ENCODE data around the gene SMU1. TPM values are rescaled to one million over a fixed set of nuclear protein-coding genes. Genes with fewer than 3 reads are reported as not detected.

SMU1 gene
- total and polyA plus RNA-seq, 2 of the 13 experiments (the other 11 are each of a cell fraction or from before 2014, with no cell fraction given), result 12.9 to 36.6 TPM

DNA sequence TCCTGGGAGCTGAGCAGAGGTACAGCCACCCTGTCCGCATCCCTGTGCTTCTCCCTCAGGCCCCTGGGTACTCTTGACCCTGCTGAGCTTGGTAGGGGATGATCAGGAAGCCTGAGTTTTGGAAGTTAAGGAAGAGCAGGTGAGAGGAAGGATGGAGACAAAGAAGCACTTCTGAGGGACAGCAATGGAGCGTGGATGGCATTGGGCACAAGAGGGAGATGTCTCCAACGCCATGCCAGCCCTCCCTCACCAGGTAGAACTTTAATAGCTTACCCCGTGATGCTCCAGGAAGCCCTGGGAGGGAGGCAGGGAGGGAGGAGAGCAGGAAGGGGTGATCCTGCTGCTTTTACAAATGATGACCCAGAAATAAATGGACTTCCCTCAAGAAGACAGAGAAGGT is 29.9 kb upstream of the SMU1 start:
- in situ Hi-C loops (cut with HindIII; ENCODE audit: extremely low pct_ligation_motif_present, low pct_unique_long_range_greater_than_20kb), result no loop called here
- intact Hi-C loops (cut with micrococcal nuclease; ENCODE audit: unreplicated experiment), result no loop called here
- ChIA-PET CTCF (ENCODE audit: low intra/inter-chr PET ratio, low total read pairs) (no interaction called here), POLR2A (no interaction called here)
- no peak for ATAC-seq
- H3K9ac ChIP-seq (ENCODE audit: insufficient read depth, low read depth, low read length), result no peak overlapping the region
- DNase-seq (ENCODE audit: low spot score), result no peak
- H3K27ac ChIP-seq (ENCODE audit: extremely low read length, insufficient read depth, low read length), result no peak overlapping the region
- BruUV-seq (replicated peaks), result no TSS peak
- H3K36me3 ChIP-seq (replicated peaks in 1 of 2; ENCODE audit: control insufficient read depth in 1 of 2, insufficient read depth in 2 of 2, low read length in 2 of 2), result no peaks in the 10 kb centered on the region
- WGBS (ENCODE audit: low lambda C conversion rate), result 46% methylated on average over 4 of the region's 4 CpGs
- FAIRE-seq, result no peak
- no peaks in the 10 kb centered on the region for H3K9me3 ChIP-seq (ENCODE audit: low read length)
- H2AFZ ChIP-seq (ENCODE audit: low read length), result no peak overlapping the region
- no peak overlapping the region for H3K4me2 ChIP-seq (ENCODE audit: low read depth, low read length)
- H3K4me3 ChIP-seq (replicated peaks in 1 of 3; ENCODE audit: insufficient read depth in 1 of 3, low read depth in 2 of 3, low read length in 3 of 3), result no peak overlapping the region
- H3K4me1 ChIP-seq (ENCODE audit: insufficient read depth, low read length), result peaks cover 27% of the 10 kb centered on the region
- H3K79me2 ChIP-seq (ENCODE audit: insufficient read depth, low read length), result no peaks in the 10 kb centered on the region
- H4K20me1 ChIP-seq (ENCODE audit: insufficient read depth, low read length), result no peaks in the 10 kb centered on the region
- peaks cover 0 to under 1% of the 10 kb centered on the region in 2 experiments; a peak in 2 of 5 replicates for H3K27me3 ChIP-seq (ENCODE audit: control insufficient read depth in 1 of 2, insufficient read depth in 2 of 2, low read length in 2 of 2)
- TF ChIP-seq, protein P1, sequence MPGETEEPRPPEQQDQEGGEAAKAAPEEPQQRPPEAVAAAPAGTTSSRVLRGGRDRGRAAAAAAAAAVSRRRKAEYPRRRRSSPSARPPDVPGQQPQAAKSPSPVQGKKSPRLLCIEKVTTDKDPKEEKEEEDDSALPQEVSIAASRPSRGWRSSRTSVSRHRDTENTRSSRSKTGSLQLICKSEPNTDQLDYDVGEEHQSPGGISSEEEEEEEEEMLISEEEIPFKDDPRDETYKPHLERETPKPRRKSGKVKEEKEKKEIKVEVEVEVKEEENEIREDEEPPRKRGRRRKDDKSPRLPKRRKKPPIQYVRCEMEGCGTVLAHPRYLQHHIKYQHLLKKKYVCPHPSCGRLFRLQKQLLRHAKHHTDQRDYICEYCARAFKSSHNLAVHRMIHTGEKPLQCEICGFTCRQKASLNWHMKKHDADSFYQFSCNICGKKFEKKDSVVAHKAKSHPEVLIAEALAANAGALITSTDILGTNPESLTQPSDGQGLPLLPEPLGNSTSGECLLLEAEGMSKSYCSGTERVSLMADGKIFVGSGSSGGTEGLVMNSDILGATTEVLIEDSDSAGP (CRISPR knock-in tag; IDR thresholded peaks at IDR 0.05; ENCODE audit: borderline replicate concordance), result no peak
- TF ChIP-seq, protein P2, sequence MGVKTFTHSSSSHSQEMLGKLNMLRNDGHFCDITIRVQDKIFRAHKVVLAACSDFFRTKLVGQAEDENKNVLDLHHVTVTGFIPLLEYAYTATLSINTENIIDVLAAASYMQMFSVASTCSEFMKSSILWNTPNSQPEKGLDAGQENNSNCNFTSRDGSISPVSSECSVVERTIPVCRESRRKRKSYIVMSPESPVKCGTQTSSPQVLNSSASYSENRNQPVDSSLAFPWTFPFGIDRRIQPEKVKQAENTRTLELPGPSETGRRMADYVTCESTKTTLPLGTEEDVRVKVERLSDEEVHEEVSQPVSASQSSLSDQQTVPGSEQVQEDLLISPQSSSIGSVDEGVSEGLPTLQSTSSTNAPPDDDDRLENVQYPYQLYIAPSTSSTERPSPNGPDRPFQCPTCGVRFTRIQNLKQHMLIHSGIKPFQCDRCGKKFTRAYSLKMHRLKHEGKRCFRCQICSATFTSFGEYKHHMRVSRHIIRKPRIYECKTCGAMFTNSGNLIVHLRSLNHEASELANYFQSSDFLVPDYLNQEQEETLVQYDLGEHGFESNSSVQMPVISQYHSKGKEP (CRISPR knock-in tag; IDR thresholded peaks at IDR 0.05), result no peak
- TF ChIP-seq RFX1 (IDR thresholded peaks at IDR 0.05), result no peak
- TF ChIP-seq, protein P3, sequence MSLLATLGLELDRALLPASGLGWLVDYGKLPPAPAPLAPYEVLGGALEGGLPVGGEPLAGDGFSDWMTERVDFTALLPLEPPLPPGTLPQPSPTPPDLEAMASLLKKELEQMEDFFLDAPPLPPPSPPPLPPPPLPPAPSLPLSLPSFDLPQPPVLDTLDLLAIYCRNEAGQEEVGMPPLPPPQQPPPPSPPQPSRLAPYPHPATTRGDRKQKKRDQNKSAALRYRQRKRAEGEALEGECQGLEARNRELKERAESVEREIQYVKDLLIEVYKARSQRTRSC (CRISPR knock-in tag; IDR thresholded peaks at IDR 0.05; ENCODE audit: low read depth), result no peak
- no peak for TF ChIP-seq ZNF646 (CRISPR knock-in tag; IDR thresholded peaks at IDR 0.05)
- TF ChIP-seq, protein P4, sequence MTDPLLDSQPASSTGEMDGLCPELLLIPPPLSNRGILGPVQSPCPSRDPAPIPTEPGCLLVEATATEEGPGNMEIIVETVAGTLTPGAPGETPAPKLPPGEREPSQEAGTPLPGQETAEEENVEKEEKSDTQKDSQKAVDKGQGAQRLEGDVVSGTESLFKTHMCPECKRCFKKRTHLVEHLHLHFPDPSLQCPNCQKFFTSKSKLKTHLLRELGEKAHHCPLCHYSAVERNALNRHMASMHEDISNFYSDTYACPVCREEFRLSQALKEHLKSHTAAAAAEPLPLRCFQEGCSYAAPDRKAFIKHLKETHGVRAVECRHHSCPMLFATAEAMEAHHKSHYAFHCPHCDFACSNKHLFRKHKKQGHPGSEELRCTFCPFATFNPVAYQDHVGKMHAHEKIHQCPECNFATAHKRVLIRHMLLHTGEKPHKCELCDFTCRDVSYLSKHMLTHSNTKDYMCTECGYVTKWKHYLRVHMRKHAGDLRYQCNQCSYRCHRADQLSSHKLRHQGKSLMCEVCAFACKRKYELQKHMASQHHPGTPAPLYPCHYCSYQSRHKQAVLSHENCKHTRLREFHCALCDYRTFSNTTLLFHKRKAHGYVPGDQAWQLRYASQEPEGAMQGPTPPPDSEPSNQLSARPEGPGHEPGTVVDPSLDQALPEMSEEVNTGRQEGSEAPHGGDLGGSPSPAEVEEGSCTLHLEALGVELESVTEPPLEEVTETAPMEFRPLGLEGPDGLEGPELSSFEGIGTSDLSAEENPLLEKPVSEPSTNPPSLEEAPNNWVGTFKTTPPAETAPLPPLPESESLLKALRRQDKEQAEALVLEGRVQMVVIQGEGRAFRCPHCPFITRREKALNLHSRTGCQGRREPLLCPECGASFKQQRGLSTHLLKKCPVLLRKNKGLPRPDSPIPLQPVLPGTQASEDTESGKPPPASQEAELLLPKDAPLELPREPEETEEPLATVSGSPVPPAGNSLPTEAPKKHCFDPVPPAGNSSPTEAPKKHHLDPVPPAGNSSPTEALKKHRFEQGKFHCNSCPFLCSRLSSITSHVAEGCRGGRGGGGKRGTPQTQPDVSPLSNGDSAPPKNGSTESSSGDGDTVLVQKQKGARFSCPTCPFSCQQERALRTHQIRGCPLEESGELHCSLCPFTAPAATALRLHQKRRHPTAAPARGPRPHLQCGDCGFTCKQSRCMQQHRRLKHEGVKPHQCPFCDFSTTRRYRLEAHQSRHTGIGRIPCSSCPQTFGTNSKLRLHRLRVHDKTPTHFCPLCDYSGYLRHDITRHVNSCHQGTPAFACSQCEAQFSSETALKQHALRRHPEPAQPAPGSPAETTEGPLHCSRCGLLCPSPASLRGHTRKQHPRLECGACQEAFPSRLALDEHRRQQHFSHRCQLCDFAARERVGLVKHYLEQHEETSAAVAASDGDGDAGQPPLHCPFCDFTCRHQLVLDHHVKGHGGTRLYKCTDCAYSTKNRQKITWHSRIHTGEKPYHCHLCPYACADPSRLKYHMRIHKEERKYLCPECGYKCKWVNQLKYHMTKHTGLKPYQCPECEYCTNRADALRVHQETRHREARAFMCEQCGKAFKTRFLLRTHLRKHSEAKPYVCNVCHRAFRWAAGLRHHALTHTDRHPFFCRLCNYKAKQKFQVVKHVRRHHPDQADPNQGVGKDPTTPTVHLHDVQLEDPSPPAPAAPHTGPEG (CRISPR knock-in tag; IDR thresholded peaks at IDR 0.05), result no peak
